GM21717 (cell line): ENCODE measurements around the gene GOLGA7B.
"Not testable (repeated sequence)": the region's sequence is repeated elsewhere in the genome, so short reads cannot be mapped to it uniquely, and the experiment has no call there.

ENCODE experiments used
- ATAC-seq: cut with Tn5 transposase; IDR thresholded peaks from one replicate; pipeline ENCODE4 v1.9.1; 2021; ENCODE audit warnings: mild to moderate bottlenecking, moderate library complexity; ENCODE audit not compliant: unreplicated experiment

The GOLGA7B gene

GRCh38 chr10:97830064-97830463, 19.6 kb upstream of the GOLGA7B start:
- ATAC-seq = no peak

- no peak for ATAC-seq
Measured at GRCh38 chr10:97831259-97831658, 18.4 kb upstream of the GOLGA7B start.

- no peak for ATAC-seq
Measured at GRCh38 chr10:97836446-97836845, 13.2 kb upstream of the GOLGA7B start.

DNA sequence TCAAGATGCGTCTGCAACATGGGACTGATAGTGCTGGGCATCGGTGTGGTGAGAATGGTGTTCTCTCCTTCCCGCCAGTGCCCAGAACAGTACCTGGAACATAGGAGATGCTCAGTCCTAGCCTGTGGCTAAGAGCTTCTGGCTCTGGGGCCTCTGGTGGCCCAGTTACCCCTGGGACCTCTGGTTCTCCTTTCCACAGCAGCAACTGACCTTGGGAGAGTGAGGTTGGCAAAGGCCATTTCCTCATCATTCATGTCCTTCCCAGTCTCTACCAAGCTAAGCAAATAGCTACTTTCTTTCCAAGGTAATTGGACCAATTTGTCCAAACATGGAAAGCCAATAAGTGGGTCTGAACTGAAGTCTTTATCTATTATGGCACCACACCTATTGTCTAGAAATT, 11.6 kb upstream of the GOLGA7B start:
- ATAC-seq = no peak

DNA sequence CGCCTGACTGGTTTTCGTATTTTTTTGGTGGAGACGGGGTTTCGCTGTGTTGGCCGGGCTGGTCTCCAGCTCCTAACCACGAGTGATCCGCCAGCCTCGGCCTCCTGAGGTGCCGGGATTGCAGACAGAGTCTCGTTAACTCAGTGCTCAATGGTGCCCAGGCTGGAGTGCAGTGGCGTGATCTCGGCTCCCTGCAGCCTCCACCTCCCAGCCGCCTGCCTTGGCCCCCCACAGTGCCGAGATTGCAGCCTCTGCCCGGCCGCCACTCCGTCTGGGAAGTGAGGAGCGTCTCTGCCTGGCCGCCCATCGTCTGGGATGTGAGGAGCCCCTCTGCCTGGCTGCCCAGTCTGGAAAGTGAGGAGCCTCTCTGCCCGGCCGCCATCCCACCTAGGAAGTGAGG, 8.5 kb upstream of the GOLGA7B start:
- not testable (repeated sequence) for ATAC-seq

- ATAC-seq = not testable (repeated sequence)
Measured at GRCh38 chr10:97842114-97842513, 7.5 kb upstream of the GOLGA7B start.

DNA sequence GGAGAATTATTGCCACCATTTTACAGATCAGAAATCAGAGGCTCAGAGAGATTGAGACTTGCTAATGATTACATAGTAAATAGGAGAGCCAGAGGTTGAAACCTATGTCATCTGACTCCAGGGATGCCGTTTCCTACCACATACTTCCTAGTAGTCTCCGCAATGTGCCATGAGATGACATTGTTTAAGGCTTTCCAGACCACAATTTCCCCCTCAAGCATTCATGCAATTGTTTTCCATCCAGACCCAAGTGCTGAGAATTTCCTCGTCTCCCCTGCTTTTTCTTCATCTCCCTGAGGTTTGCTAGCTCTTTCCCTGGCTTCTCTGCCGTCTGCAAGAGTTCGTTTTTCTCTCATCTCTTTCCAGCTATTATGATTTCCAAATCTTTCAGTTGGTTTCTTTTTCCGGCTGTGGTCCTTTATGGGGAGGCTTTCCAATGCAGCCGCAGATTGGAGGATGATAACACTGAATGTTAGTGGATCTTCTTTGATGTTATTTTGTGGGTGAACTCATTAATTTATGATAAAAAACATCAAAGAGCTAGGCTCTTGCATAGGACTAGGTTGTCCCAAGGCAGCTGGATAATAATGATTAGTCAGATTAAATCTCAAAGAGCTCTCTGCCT, 6.9 kb upstream of the GOLGA7B start:
- ATAC-seq = no peak

- no peak for ATAC-seq
Measured at GRCh38 chr10:97843281-97843671, 6.4 kb upstream of the GOLGA7B start.

DNA sequence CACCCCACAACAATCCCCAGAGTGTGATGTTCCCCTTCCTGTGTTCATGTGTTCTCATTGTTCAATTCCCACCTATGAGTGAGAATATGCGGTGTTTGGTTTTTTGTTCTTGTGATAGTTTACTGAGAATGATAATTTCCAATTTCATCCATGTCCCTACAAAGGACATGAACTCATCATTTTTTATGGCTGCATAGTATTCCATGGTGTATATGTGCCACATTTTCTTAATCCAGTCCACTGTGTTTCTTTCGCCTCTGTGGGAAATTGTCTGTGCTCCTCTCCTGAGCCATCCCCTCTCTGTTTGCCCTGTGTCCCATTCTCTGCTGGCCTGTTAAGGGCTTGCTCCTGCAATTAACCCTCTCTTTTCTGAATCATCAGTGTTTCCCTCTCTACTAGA, 5.7 kb upstream of the GOLGA7B start:
- not testable (repeated sequence) for ATAC-seq

DNA sequence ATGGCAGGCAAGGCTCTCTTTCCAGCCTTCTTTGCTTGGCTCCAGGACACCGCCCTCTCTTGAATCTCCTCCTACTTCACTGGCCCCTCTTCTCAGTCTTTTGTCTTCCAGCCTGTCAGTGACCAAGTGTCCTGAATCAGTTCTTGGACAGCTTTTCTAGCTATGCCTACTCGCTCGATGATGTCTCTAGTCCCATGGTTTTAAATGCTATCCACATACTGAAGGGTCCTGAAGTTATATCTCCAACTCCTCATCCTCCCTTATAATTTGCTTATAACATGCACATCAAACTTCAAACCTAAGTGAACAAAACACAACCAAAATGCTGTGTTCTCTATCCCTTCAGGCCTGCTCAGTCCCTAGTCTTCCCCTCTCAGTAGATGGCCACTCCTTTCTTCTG, 5.0 kb upstream of the GOLGA7B start:
- ATAC-seq = no peak

- ATAC-seq = no peak
Measured at GRCh38 chr10:97849103-97849686, 448 bp upstream of the GOLGA7B start.

GRCh38 chr10:97850446-97850845, 803 bp downstream of the GOLGA7B start:
- no peak for ATAC-seq

DNA sequence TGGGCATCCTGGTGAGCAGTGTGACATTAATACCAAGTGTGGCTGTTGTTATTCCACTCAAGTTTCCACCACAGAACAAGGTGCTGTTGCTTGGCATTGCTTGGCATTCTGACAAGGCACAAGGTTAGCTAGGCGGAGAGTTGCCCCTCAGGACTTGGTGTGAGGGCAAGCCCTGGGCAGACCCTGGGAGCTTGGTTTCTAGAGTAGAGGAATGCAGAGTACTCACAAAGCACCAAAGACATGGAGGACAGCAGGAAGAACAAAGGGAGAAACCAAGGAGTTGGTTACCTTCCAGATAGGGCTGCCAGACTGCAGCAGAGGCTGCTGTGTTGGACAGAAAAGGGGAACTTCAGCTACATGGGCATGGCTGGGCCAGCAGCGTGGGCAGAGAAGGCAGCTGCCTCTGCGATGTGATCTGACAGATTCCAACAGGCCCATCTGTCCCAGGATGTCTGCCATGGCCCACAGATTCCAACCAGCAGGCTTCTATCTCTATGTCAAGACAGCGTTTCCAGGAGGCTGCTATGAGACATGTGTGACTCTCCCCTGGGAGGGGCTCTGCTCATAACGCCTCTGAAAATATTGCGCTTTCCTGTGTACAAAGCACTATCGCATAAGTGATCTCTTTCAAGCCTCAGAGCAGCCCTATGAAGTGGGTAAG, 1.8 kb downstream of the GOLGA7B start:
- no peak for ATAC-seq

DNA sequence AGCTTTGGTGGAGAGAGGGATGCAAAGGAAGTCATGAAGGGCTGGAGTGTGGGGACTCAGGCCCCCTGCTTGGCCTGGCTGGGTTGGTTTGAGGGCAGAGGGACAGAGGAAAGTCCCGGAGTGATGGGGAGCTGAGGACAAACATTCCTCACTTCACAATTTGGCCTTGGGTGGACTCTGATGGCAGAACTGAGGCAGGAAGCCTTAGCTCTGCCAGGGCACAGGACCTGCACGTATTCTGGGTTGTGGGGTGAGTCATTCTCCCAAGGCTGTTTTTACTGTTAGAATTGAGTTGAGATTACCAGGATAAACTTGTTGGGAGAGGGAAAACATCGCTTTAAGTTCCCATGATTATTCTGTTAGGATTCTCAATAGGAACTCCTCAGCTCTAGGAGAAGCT, 2.6 kb downstream of the GOLGA7B start:
- ATAC-seq = no peak

DNA sequence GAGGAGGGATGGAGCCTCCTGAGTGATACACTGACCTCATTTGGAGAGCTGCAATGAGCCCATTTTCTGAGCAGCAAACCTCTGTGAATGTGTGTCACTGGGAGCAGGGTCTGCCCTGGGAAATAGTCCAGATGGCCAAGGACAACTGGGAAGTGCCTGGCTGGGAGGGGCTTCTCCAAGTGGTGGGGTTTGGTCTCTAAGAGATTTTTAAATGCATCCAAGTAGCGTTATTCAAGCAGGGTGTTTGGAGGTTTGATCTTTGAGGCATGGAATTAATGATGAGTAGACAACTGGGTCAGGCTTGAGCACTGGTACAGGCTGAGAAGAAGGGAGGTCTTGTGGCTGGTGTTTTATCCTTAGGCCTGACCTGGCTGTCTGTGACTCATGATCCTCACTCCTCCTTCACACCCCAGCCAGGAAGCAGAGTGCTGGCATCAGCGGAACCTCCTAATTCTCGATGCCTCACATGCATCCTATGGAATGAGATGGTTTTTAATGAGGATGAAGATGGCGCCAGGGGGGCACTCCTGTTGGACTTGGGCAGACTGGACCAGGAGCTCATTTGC, 3.3 kb downstream of the GOLGA7B start:
- ATAC-seq = no peak

DNA sequence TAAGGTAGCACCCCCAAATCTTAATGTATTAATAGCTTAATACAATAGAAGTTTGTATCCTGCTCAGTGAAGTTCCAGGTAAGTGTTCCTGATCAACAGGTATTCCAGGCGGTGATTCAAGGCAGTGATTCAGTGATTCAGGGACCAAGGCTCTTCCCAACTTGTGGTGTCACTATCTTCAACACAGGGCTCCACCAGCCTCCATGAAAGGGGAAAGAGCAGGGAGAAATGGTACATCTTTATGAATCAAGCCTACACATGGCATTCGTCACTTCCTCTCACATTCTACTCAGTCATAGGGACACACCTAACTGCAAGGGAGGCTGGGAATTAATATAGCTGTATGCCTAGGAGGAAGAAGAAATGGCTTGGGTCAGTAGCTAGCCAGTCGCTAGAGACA, 5.1 kb downstream of the GOLGA7B start:
- no peak for ATAC-seq

- no peak for ATAC-seq
Measured at GRCh38 chr10:97858001-97858439, 8.4 kb downstream of the GOLGA7B start.

- ATAC-seq = no peak
Measured at GRCh38 chr10:97861097-97861750, 11.6 kb downstream of the GOLGA7B start.

DNA sequence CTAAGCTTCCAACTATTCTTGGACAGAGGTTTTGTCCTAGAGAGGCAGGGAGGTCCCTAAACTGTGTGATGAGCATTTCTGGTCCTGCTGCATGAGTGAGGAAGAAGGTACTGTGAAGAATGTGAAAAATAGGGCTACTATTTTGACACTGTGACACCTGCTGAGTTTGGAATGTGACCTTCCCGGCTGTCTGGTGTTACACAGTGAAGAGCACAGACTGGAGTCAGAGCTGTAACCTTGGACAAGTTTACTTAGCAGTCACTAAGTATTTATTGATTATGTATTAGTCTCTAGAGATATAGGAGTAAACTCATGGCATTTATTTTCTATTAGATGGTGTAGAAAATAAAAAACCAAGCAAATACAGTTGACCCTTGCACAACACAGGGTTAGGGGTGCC, 12.3 kb downstream of the GOLGA7B start:
- no peak for ATAC-seq

DNA sequence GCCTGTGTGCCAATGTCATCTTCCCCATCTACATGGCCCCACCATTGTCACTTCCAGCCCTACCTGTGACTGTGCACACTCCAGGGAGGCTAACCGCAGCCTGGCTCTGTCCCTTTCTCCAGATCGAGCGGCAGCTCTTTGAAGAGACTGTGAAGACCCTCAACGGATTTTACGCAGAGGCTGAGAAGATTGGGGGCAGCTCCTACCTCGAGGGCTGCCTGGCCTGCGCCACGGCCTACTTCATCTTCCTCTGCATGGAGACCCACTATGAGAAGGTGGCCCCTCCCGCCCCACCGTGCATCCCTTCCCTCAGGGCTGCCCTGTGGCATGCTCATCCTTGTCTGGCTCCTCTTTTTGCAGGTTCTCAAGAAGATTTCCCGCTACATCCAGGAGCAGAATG, 14.2 kb downstream of the GOLGA7B start:
- no peak for ATAC-seq

GRCh38 chr10:97865488-97865887, 15.8 kb downstream of the GOLGA7B start:
- no peak for ATAC-seq
